ENCODE results near the gene NEU1. TPM values are rescaled to one million over a fixed set of nuclear protein-coding genes. Genes with fewer than 3 reads are reported as not detected.

NEU1 gene
- total RNA-seq, 1 experiment from 2014 or later = 36.2 TPM

DNA sequence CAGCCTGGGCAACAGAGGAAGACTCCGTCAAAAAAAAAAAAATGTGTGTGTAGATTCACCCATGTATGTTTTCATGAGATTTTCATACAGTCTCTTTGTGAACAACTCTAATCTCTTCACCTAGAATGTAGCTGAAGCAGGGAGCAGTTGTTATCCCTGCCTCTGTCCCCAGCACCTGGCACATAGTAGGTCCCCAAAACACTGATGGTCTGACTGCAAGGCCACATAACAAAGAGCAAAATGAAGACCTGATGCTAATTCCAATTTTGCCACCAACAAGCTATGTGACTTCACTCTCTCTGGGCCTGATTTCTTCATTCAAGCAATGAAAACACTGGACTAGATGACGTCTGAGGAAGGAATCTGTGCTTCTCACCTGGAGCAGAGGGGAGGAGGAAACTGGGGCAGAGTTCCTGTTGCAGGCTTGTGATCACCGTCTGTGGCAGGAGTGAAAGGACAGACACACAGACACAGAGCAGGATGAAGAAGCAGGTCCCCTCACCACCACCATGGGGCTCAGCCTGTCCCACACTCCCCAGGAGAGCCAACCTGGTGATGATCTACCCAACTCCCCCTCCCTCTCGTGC is 11.6 kb upstream of the NEU1 start:
- WGBS (ENCODE audit: extremely low coverage, insufficient read length, low lambda C conversion rate) = no CpG with 5 or more reads among the region's 4 CpGs
- Histone ChIP-seq H2BK20ac (ENCODE audit: low read depth, low read length, poor library complexity, severe bottlenecking) (no peak overlapping the region), H3K23ac (ENCODE audit: insufficient read length, low read depth, low read length) (no peak overlapping the region), H3T11ph (ENCODE audit: low read length) (no peak overlapping the region), H2BK120ac (ENCODE audit: low read depth, low read length, poor library complexity, severe bottlenecking) (no peak overlapping the region), H4K8ac (replicated peaks; ENCODE audit: insufficient read length, low read depth, low read length) (no peak overlapping the region), H3K27ac (ENCODE audit: insufficient read length, low read depth, low read length) (no peak overlapping the region), H3K9me3 (ENCODE audit: control insufficient read depth, low read depth, low read length) (no peaks in the 10 kb centered on the region), H4K91ac (ENCODE audit: insufficient read length, low read depth, low read length) (no peak overlapping the region), H3K27me3 (ENCODE audit: insufficient read depth, low read length) (no peaks in the 10 kb centered on the region), H4K5ac (ENCODE audit: insufficient read length, low read depth, low read length) (no peak overlapping the region), H2BK15ac (ENCODE audit: low read depth, low read length) (no peak overlapping the region), H3K4me2 (ENCODE audit: insufficient read depth, insufficient read length, low read length) (no peak overlapping the region), H3K18ac (ENCODE audit: insufficient read length, low read depth, low read length) (no peak overlapping the region), H3K4ac (ENCODE audit: low read depth, low read length) (no peak overlapping the region), H2BK12ac (ENCODE audit: insufficient read length, low read depth, low read length) (no peak overlapping the region), H3K79me2 (ENCODE audit: insufficient read depth, low read length) (no peaks in the 10 kb centered on the region), H2AFZ (ENCODE audit: low read length) (no peak overlapping the region), H3K23me2 (ENCODE audit: insufficient read length, low read depth, low read length, poor library complexity, severe bottlenecking) (no peaks in the 10 kb centered on the region), H3K56ac (ENCODE audit: insufficient read length, low read depth, low read length) (no peak overlapping the region), H3K14ac (ENCODE audit: insufficient read depth, low read length) (no peak overlapping the region), H2BK5ac (ENCODE audit: insufficient read length, low read length) (no peak overlapping the region), H3K4me1 (ENCODE audit: insufficient read depth, low read length) (peaks cover 3% of the 10 kb centered on the region; the same call in 1 of the 2 replicates), H3K79me1 (ENCODE audit: insufficient read depth, low read depth, low read length, poor library complexity, severe bottlenecking) (no peaks in the 10 kb centered on the region), H4K20me1 (ENCODE audit: control insufficient read depth, insufficient read depth, insufficient read length) (no peaks in the 10 kb centered on the region), H2AK5ac (ENCODE audit: insufficient read length, low read length) (no peak overlapping the region), H3K9ac (ENCODE audit: extremely low read depth, insufficient read length, low read length) (no peak overlapping the region)
- no peaks in the 10 kb centered on the region for H3K9me3 Mint-ChIP-seq
- H3K27ac Mint-ChIP-seq = no peak overlapping the region
- no peak overlapping the region for H3K4me3 Mint-ChIP-seq
- no peak for TF ChIP-seq CTCF (conservative IDR thresholded peaks at IDR 0.05)
- no peaks in the 10 kb centered on the region; a peak in 1 of 7 replicates for H3K36me3 Mint-ChIP-seq (ENCODE audit: insufficient read depth in 1 of 3, low read depth in 3 of 3)
- DNase-seq = no peak
- no peaks in the 10 kb centered on the region; the same call in 1 of the 2 replicates for H3K27me3 Mint-ChIP-seq (ENCODE audit: low read depth)
- H3K4me1 Mint-ChIP-seq = peaks cover 11 to 37% of the 10 kb centered on the region in 2 experiments
